NCI-H1048 (cell line): ENCODE data around the gene CD47.

Experiments
- DNase-seq: peaks from one replicate; lab custom pipeline; 2025; lab: John Stamatoyannopoulos, UW

The CD47 gene

DNA sequence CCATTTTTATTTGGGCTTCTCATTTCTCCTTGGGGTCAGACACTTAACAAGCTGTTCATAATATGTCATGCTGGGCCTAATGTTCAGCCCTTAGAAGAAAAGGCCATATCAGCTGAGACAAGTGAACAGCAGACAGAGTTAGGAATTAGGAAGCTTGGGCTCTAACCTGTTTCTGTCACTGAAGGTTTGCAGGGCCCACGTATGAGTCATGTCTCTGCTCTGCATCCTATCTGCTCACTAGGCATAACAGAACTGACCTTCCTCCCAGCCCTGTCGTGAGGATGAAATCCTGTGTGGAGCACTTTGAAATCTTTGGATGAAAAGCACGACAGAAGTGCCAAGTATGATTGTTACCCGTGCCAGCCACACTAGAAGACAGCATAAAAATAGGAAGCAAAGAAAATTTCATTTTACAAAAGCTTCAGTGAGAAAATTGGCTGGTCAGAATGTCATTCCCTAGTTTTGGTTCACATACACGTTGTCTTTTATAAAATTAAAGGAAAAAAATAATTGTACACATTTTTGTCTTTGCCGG, 26.5 kb upstream of the CD47 start:
- no peak for DNase-seq

- DNase-seq, result no peak
Measured at GRCh38 chr3:108114423-108115065, 23.7 kb upstream of the CD47 start.

DNA sequence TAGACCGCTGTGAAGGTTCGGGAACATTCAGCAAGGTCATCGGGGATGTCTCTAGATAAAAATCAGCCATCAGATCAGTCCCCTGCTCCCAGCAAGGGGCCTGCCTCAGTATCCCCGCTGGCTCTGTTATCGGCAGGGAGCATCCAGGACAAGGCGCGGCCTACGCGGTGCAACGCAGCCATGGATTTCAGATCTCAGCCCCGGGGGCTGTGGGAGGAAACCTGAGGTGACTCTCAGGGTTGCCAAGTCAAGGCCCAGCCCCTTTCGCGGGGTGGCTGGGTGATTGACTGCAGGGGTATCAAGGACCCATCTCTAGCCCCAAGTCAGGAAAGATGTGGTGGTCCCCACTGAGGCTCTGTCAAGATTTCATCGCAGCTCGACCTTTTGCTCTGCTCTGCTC, 23.1 kb upstream of the CD47 start:
- DNase-seq, result no peak

DNA sequence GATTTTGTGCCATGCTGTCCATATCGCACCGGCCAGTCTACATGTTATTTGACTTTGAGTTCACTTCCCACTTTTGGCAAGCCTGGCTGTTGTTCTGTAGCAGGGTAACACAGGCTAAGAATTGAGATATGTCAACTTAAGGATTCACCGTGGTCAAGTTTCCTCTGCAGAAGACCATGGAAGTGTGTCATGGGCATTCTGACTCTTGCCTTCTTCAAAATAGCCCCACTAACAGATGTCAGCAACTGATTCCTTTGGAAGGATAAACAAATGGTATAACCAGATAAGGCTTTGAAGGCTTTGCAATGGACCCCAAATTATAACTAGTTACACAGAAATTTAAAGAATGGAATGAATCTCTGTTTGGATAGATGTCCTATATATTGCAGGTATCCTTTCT, 20.1 kb upstream of the CD47 start:
- no peak for DNase-seq

DNA sequence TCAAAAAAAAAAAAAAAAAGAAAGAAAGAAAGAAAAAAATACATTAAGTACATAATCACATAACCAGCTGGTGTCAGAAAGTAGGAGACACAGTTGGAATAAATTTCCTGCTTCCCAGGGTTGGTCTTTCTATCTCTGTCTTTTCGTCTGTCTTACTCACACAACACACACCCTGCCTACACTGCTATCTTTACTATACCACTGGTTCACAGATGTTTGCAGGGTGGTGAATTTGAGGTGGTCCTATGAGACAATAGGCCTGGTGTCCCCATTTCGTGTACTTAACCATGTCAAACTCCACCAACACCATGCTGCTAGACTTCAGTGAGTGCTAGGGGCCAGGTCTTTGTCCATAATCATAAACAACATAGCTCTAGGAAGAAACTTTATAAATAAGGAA, 17.6 kb upstream of the CD47 start:
- no peak for DNase-seq

- DNase-seq, result no peak
Measured at GRCh38 chr3:108106449-108106848, 15.6 kb upstream of the CD47 start.

GRCh38 chr3:108106031-108106430, 15.2 kb upstream of the CD47 start:
- DNase-seq, result no peak

GRCh38 chr3:108103886-108104797, 13.3 kb upstream of the CD47 start:
- no peak for DNase-seq

GRCh38 chr3:108103040-108103751, 12.4 kb upstream of the CD47 start:
- DNase-seq, result no peak

- no peak for DNase-seq
Measured at GRCh38 chr3:108102420-108103039, 11.7 kb upstream of the CD47 start.

GRCh38 chr3:108100906-108101660, 10.3 kb upstream of the CD47 start:
- no peak for DNase-seq

DNA sequence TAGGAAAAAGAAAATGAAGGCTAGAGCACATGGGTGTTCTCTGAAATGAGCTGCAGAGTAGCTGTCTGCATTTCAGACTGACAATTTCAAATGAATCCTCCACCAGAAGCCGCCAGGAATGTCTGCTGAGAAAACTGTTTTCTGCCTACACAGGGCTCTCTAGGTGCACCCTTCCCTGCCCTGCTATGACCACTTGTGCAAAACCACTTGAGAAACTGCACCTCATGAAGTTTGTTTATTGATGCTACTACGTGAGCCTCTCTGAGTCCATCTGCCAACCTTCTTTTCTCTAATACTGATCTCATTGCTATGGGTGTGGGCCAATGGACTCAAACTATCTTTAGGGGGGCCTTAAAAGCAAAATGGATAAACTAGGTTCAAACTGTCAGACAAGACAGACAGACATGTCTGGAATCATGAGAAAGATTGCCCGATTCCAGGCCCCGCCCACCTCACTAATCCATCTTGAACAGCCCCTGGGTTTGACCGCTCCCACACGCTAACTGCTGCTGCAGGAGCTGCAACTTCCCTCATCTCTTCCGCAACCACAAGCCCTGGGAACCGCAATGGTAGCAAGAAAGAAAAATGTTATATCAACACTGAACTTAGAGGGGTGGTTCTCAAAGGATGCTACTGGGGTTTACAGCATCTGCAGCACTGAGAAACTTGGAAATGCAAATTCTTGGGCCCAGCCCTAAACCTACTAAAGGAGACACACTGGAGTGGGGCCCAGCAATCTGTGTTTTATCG, 9.0 kb upstream of the CD47 start:
- no peak for DNase-seq

DNA sequence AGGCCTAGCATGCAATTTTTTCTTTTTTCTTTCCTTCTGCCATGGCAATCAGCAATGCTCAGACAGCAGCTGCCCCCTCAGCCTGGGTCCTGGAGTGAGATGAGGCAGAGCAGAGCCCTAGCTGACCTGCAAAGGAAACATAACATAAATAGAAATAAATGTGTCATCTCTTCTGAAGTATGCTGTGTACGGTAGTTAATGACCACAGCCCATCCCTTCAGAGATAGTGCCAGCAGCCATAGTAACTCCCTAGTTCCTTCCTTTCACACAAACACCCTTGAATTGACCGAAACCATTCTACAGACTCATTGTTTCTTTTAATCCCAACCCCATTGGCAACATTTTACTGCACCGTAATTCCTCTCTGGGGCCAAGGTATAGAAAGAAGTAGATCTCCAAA, 8.4 kb upstream of the CD47 start:
- DNase-seq, result no peak

- no peak for DNase-seq
Measured at GRCh38 chr3:108098003-108098370, 7.2 kb upstream of the CD47 start.

- no peak for DNase-seq
Measured at GRCh38 chr3:108097322-108098002, 6.6 kb upstream of the CD47 start.

GRCh38 chr3:108096532-108097321, 5.9 kb upstream of the CD47 start:
- DNase-seq, result no peak

DNA sequence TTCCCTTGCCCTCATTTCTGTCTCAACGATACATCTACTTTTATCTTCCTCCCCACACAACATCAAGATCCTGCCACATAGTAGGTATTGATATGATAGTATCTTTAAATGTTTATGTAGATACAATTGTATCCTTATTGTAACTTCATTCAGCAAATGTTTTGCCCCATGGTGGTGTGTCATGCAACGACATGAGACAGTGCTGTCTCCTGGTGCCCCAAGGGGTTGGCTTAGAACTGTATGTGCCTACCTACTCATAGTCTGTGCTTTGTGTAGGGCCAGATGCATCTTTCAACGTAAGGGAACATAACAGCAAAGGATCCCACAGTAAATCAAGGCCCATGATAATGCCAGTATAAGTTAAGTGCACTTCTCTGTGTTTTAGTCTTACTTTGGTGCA, 2.8 kb upstream of the CD47 start:
- DNase-seq, result no peak

DNA sequence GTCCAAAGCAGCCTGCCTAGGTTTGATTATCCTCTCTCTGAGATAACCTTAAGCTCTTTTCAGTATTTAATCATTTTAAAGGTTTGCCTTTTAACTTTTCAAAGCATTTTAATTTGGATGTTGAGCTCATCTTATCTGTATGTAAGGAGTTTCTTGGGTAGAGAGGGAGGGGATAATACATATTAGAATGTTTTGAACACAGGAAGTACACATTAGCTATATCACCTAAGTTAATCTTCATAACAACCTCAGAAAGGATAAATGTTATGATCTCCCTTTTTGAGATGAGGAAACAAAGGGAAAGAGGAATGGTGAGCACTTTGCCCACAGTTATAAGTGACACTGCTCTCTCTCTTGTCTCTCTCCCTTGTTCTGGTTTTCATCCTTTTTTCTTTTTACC, 2.2 kb upstream of the CD47 start:
- DNase-seq, result no peak

GRCh38 chr3:108092501-108092900, 1.7 kb upstream of the CD47 start:
- no peak for DNase-seq
